8988T (cell line): ENCODE measurements around the gene CHCHD5.
"Not testable (repeated sequence)": the region's sequence is repeated elsewhere in the genome, so short reads cannot be mapped to it uniquely, and the experiment has no call there.

Source experiments
- DNase-seq: peaks from one replicate; pipeline ENCODE4 v3.0.0; 2011

Gene CHCHD5, protein sequence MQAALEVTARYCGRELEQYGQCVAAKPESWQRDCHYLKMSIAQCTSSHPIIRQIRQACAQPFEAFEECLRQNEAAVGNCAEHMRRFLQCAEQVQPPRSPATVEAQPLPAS

DNA sequence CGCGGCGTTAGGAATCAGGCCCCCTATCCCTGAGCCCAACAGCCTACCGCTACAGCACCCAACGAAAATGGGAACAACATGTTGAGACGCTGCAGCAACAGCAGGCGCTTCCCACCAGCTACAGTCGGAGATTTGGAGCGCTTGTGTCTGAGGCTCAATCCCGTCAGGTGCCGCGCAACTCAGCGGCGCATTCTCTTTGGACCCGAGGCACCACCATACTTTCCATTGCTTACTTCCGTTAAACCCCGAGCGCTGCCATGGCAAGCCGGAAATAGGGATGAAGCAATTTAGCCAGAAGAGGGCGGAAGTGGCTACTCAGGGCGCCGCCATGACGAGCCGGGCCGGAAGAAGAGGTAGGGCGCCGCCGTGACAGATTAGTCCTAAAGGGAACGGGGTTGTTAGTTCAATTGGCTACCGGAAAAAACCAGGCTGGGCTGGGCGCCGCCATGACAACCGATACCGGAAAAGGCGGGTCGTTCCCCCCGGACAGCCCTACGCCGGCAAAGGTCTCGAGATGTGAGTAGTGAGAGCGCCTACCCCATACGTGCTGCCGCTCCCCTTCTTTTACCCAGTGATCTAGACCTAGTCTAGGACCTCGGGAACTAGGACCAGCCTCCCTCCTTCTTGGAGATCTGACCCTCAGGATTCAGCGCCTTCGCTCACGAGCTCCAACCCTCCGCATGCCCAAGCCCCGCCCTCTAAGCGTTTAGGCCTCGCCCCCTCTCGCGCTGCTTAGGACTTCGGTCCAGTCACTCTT, at the start of gene CHCHD5:
CHCHD5 (plus strand) TSS at position 476 of the 757 bp plus-strand sequence; CDS start at position 515, 39 bp downstream.
- DNase-seq = peak; percentile 47

DNA sequence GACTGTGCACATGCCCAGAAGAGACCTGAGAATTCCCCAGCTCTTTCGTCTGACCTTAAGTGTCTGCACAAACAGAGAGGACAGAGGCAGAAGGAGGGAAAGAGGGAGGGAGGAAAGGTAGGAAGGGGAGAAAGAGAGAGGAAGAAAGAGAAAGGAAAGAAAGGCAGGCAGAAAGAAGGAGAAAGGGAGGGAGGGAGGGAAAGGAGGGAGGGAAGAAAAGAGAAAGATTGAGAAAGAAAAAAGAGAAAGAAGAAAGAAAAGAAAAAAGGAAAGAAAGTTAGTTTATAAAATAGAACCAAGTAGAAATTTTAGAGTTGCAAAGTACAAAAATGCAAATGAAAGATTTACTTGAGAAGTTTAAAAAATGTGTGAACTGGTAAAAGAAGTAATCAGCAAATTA, 49.6 kb upstream of the CHCHD5 start:
- DNase-seq = no peak

DNA sequence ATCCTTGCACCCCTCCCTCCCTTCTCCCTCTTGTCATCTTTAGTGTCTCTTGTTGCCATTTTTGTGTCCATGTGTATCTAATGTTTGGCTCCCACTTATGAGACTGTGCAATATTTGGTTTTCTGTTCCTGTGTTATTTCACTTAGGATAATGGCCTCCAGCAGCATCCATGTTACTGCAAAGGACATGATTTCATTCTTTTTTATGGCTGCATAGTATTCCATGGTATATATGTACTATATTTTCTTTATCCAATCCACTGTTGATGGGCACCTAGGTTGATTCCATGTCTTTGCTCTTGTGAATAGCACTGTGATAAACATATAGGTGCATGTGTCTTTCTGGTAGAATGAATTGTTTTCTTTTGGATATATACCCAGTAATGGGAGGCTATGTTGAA, 47.7 kb upstream of the CHCHD5 start:
- DNase-seq = not testable (repeated sequence)

DNA sequence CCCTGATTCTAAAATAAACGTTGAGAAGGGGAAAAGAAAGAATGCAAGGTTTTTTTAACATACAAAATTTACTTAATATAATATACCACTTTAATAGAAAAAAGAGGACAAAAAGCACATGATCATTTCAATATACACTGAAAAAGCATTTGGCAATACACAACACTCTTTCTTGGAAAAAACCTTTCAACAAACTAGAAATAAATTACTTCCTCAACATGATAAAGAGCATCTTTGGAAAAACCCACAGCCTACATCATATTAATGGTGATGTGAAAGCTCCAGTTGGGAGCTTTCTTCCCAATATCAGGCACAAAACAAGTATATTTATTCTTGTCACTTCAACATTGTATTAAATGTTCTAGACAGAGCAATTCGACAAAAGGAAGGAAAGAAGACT, 45.1 kb upstream of the CHCHD5 start:
- DNase-seq = no peak

DNA sequence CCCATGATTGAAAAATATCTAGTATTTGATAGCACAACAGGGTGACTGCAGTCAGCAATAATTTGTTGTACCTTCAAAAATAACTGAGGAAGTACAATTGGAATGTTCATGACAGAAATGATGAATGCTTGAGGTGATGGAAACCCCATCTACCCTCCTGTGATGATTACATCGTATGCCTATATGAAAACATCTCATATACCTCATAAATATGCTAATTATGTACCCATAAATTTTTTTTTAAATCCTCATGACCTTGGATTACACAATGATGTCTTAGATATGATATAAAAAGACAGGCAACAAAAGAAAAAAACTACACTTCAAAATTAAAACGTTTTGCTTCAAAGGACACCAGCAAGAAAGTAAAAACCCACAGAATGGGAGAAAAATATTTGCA, 43.5 kb upstream of the CHCHD5 start:
- no peak for DNase-seq

DNA sequence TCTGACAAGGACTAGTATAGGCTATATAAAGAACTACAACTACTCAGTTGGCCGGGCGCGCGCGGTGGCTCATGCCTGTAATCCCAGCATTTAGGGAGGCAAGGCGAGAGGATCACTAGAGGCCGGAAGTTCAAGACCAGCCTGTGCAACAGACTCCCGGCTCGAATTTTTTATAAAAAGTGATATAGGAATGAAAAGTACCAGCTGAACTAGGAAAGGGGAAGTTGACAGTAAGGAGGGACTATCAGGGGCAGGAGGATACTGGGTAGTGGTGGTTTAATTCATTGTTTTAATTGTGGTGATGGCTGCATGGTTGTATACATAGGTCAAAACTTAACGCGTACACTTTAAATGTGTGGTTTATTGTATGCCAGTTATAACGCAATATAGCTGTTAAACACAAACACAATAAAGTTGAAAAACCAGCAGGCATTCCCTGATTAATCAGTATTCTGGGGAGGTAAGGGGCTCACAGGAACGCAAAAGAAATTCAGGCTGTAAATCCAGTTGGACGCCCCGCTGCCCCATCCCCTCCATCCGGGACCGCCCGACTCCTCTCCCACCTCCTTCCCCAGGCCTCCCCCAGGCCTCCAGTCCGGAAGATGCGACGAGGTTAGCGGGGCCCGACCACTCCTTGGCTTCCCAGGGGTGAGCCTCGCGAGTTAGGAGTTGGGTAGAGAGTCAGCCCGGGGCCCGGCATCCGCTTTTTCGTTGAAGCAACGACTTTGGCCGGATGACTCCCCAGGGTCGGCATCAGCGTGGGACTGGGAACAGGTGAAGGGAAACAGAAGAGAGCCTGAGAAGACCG, 42.9 kb upstream of the CHCHD5 start:
- DNase-seq = peak; percentile 45

DNA sequence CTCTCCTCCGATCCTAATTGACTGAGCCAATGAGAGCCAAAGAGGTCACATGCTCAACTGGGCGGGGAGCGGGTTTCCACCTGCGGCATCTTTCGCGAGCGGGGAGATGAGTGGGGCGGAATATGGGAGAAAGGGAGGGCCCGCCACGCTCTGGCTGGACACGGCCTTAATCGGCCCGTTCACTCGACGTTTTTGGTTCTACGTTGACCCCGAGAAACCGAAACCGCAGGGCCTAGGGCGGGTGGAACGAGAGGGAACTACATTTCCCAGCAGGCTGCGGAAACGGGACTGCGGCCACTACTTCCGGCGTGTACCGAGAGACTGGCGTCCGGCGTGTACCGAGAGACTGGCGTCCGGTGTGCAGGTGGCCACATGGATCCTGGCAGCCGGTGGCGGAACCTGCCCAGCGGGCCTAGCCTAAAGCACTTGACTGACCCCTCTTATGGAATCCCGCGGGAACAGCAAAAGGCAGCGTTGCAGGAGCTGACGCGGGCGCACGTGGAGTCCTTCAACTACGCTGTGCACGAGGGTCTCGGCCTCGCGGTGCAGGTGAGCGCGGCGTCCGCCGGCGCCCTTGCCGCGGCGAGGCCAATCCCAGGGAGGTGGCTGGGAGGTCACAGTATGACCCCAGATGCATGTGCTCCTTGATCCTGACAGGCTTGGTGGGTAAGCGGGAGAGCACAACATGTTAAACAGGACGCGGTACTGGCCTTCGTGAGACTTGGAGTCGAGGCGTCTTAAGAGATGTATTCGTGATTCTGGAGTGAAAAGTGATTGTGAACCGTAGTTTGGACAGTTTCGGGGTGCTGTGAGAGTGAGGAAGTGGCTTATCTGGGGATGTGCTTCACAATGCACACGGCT, 42.1 kb upstream of the CHCHD5 start, which contains the start of gene POLR1B:
POLR1B (plus strand) TSS at position 343 of the 861 bp plus-strand sequence; CDS start at position 373, 30 bp downstream.
- peak; percentile 58 for DNase-seq

DNA sequence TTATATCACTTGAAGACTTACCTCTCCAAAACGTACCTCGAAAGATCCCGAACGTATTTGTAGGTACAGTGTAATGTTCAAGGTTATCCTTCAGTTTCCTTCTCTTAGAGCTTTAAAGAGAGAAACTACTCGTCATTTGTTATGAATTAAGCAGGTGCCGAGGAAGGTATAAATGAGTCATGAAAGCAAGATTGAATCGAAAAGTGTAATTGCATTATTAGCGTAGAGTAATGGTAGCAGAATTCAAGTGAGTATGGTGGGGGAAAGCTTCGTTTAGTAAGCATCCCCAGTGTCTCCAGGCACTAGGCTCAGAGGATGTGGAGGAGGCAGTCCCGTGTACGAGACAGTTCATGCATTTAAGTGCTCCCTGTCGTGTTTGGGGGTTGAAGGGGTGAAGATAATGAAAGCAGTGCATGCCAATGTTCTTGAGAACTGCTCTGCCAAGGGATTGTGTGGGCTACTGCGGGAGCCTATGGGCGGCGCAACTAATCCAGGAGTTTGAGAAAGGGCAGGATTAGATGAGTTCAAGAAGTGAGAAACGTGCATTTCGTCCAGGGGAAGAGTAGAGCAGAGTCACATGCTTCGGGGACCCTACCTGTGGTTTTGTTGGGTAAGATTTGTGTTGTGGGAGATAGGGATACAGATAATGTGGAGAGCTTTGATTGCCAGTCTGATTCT, 41.3 kb upstream of the CHCHD5 start:
- no peak for DNase-seq

DNA sequence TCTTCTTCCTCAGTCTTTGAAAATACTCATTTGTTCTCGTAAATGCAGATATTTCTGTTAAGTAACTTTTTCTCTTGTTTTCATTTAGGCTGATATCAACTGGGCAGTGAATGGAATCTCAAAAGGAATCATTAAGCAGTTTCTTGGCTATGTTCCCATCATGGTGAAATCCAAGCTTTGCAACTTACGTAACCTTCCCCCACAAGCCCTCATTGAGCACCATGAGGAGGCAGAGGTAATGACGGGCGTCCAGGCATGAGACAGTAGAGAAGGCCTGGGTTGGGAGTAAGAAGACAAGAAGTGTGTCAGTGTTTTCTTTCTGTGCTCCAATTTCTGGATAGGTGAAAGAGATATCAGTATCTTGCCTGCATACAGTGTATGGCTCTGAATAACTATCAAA, 37.1 kb upstream of the CHCHD5 start:
- no peak for DNase-seq

DNA sequence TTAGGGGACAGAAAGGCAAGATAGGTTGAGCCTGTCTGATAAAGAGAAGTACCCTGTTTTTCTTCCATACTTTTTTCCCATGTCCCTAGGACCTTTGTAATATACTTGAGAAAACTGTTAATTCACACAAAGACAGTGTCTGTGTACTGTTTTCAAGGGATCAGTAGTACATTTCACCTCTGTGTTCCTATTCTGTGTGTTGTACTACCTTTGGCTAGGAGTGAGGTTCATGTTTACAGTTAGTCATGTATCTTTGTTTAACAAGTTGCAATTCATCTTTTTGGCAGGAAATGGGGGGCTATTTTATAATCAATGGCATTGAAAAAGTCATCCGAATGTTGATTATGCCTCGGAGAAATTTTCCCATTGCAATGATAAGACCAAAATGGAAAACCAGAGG, 35.4 kb upstream of the CHCHD5 start:
- DNase-seq = no peak

DNA sequence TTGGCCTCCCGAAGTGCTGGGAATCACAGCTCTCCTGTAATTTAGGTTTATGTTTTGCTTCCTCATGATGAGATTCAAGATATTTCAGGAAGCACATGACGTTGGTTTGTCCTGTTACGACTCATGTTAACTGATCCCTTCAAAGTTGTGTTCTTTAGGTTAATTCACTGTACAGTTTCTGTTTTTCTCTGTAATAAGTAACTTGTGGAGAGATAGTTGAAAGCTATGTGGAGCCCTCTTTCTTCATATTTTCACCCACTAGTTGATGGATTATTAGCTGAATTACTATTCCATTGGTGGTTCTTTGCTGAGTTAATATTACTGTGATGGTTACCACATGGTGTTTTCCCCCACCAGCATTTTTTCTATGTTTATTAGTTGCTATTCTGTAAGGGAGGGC, 18.3 kb upstream of the CHCHD5 start:
- DNase-seq = no peak

DNA sequence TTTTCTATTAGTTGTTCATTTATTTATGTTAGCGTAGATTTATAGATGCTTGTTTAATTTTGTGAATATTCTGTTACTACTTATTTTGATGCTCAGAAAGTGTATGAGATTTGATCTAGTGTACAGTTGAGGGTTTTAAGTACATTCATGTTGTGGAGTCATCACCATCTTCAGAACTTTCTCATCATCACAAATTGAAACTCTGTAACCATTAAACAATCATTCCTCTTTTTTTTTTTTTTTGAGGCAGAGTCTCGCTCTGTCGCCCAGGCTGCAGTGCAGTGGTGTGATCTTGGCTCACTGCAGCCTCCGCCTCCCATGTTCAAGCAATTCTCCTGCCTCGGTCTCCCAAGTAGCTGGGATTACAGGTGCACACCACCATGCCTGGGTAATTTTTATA, 17.9 kb upstream of the CHCHD5 start:
- DNase-seq = not testable (repeated sequence)

DNA sequence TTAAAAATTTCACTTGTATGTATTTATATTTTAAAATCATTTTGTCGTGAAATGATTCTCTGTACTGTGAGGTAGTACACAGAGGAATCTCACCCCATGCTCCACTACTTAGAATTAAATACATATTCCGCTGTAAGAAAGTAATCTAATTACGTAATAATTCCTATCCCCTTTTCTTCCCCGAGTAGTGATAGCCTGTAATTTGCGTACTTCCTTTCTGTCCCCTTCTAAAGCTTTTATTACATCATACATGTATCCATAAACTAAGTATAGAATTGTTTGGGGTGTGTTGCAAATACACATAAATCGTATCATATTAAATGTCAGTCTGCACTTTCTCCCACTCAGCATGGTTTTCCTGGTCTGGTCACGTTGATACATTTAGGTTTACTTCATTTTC, 12.4 kb upstream of the CHCHD5 start:
- DNase-seq = no peak

DNA sequence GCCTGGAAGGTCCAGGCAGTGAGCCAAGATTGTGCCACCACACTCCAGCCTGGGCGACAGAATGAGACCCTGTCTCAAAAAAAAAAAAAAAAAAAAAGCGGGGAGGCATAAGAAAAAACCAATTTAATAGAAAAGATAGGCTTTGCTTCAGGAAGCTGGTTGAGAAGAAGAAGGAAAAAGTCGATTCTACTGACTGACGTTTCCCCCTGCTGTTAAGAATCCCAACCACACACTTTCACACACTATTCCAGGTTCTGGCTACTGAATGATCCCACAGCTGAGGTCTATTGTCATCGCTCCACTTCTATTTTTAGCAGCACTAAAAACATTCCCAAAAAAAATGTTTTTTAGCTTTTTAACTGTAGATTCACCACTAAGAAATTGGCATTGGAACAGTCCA, 6.7 kb upstream of the CHCHD5 start:
- DNase-seq = no peak

DNA sequence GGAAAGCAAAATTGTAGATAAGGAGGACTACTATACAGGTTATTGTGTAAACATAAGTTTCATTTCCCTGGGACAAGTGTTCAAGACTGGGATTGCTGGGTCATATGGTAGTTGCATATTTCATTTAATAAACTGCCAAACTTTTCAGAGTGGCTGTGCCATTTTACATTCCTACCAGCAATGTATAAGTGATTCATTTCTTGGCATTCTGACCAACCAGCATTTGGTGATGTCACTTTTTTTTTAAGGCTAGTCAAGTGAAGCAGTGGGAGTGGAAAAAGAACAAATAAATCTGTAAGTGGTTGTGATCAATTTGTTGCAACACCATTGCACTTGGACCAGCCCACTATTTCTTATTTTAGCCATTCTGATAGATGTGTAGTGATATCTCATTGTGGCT, 5.2 kb upstream of the CHCHD5 start:
- DNase-seq = no peak

DNA sequence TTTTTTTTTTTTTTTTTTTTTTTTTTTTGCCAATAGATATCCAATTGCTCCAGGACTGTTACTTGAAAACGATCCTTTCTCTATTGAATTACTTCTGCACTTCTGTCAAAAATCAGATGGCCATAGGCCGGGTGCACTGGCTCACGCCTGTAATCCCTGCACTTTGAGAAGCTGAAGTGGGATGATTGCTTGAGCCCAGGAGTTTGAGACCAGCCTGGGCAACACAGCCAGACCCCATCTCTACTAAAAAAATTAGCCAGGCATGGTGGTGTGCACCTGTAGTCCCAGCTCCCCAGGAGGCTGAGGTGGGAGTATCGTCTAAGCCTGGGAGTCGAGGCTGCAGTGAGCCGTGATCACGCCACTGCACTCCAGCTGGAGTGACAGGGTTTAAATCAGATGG, 4.3 kb upstream of the CHCHD5 start:
- no peak for DNase-seq

DNA sequence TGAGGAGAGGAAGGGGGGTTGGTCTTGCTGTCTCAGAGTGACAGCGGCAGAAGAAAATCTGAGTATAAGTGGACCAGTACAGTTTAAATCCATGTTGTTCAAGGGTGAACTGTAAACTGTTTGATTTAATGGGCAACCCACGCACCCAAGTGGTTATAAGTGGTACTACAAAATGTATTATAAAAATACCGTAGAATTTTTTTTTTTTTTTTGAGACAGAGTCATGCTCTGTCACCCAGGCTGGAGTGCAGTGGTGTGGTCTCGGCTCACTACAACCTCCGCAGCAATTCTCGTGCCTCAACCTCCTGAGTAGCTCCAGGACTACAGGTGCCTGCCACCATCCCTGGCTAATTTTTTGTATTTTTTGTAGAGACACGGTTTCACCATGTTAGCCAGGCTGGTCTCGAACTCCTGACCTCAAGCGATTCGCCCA, 2.1 kb upstream of the CHCHD5 start:
- no peak for DNase-seq

DNA sequence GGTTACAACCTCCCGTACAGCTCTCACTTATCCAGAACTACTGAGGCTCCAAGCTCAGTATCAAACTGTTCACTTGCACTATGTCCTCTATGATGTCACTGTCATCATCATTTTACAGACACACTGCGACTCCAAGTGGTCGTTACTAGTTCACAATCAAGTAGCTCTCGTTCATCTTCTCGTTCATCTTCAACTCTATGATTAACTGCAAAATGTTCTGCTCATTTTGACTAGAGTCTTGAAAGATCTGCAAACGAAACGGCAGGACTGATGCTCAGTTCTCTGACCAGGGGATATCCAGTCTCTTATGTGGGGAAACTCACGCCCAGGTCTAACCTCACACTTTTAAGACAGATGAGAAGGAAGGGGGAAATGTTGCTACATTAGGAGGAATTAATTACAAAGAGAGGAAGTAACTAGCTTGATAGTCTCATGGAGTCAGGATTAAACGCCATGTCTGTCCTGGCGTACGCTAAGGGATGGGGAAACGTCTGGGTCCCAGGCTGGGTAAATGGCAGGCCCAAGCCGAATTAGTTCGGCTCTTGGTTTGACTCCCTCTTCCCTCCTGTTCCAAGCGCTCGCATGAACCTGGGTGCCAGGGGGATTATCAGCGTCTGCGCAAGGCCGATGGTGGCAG, 794 bp upstream of the CHCHD5 start:
- DNase-seq = no peak

DNA sequence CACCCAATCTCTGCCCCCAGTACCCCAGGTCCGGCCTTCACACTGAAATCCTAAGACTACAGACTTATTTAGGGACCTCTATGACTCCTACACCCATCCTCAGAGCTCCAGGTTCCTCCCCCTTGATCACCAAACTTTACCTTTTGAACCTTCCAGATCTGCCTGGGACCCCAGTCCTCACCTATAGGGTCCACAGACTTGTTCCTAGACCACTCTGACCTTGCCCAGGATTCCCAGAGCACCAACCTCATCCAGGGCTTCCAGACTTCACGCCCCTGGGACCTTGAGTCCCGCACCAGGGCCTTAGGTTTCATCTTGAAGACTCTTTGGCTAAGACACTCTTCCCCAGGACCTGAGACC, 462 bp downstream of the CHCHD5 start:
- DNase-seq = no peak

DNA sequence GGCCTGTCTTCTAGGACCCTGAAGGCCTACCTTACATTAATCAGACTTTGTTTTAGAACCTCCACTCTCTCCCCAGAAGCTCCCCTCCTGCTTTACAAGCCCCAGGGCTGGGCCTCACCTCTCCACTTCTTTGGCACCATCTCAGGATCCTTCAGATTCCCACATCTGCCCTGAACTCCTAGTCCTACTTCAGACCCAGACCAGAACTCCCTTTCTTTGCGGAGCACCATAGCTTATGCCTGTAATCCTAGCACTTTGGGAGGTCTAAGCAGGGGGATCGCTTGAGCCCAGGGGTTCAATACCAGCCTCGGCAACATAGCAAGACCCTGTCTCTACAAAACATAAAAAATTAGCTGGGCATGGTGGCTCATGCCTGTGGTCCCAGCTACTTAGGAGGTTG, 991 bp downstream of the CHCHD5 start:
- DNase-seq = no peak

DNA sequence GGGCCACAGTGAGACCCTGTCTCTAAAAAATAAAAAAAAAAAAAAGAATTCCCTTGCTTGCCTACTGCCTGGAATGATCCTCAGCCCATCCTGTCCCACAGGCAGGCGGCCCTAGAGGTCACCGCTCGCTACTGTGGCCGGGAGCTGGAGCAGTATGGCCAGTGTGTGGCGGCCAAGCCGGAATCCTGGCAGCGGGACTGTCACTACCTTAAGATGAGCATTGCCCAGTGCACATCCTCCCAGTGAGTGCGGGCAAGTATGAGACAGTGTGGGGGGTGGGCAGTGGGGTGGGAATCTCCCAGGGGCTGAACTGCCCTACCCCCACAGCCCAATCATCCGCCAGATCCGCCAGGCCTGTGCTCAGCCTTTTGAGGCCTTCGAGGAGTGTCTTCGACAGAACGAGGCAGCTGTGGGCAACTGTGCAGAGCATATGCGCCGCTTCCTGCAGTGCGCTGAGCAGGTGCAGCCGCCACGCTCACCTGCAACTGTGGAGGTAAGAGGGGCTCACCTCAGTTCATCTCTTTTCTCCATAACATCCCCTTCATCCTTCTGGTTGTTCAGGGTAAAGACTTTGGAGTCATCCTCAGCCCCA, 1.6 kb downstream of the CHCHD5 start:
- DNase-seq = no peak
